ENCODE results near the gene RPTOR.

GRCh38 chr17:80718428-80718827 is 173.8 kb downstream of the RPTOR start:
- no peak for TF ChIP-seq POLR2AphosphoS5 (IDR thresholded peaks at IDR 0.05; ENCODE audit: low read depth, low read length)
- no peak for TF ChIP-seq TAF1 (IDR thresholded peaks at IDR 0.05; ENCODE audit: low read depth, low read length)
- TF ChIP-seq POLR2A (IDR thresholded peaks at IDR 0.05; ENCODE audit: low read depth, low read length) = no peak
- no peak for TF ChIP-seq POU2F2 (IDR thresholded peaks at IDR 0.05; ENCODE audit: low read depth, low read length)

All from GM12891 (cell line).